MCF 10A (cell line): Measurements from ENCODE around the gene THOC7. TPM values are rescaled to one million over a fixed set of nuclear protein-coding genes. Genes with fewer than 3 reads are reported as not detected.

Experiments
- Bru-seq: library from RNA; stranded (reverse); fragments of 400-500 nt; gene quantifications from one replicate; lab custom pipeline; 2021; lab: Mats Ljungman, UMichigan
- BruChase-seq, 2 experiments: library from RNA; stranded (reverse); fragments of 400-500 nt; gene quantifications; one replicate each; lab custom pipeline; 2021; lab: Mats Ljungman, UMichigan
- BruUV-seq: library from RNA; stranded (reverse); fragments of 400-500 nt; replicated peaks from 2 replicates; lab custom pipeline; 2021; lab: Mats Ljungman, UMichigan
- CTCF ChIA-PET: fragments of 300-600 bp; sonication (Branson Sonifier 250); formaldehyde crosslinking; extraction: SDS; loops from one replicate; lab custom pipeline; 2021; ENCODE audit warnings: antibody characterized with exemption, inconsistent platforms; lab: Yijun Ruan, JAX
- POLR2A ChIA-PET: fragments of 300-600, 350-650 bp; sonication (Branson Sonifier 250); formaldehyde crosslinking; extraction: SDS; loops from one replicate; lab custom pipeline; 2020; ENCODE audit warnings: antibody characterized with exemption, inconsistent platforms; lab: Yijun Ruan, JAX
- DNase-seq: peaks from one replicate; pipeline ENCODE4 v3.0.0-alpha.2; 2018; ENCODE audit not compliant: unreplicated experiment
- H3K27ac Mint-ChIP-seq: one replicate; pipeline ENCODE4 v1.8.0; 2022; ENCODE audit warnings: mild to moderate bottlenecking, low read depth, mixed read lengths; ENCODE audit not compliant: unreplicated experiment
- H3K27me3 Mint-ChIP-seq: one replicate; pipeline ENCODE4 v1.8.0; 2022; ENCODE audit warnings: mixed read lengths; ENCODE audit not compliant: insufficient read depth, unreplicated experiment
- H3K36me3 Mint-ChIP-seq: one replicate; pipeline ENCODE4 v1.8.0; 2022; ENCODE audit warnings: mild to moderate bottlenecking, moderate library complexity, mixed read lengths; ENCODE audit not compliant: insufficient read depth, unreplicated experiment
- H3K4me1 Mint-ChIP-seq: one replicate; pipeline ENCODE4 v1.8.0; 2022; ENCODE audit warnings: mixed read lengths; ENCODE audit not compliant: insufficient read depth, unreplicated experiment
- H3K4me3 Mint-ChIP-seq: one replicate; pipeline ENCODE4 v1.8.0; 2022; ENCODE audit warnings: mild to moderate bottlenecking, moderate library complexity, mixed read lengths; ENCODE audit not compliant: unreplicated experiment
- H3K9me3 Mint-ChIP-seq: one replicate; pipeline ENCODE4 v1.8.0; 2022; ENCODE audit warnings: mixed read lengths; ENCODE audit not compliant: unreplicated experiment
- CTCF ChIP-seq: fragments of 200-600 bp; IDR thresholded peaks from one replicate; pipeline ENCODE4 v1.8.0; 2022; ENCODE audit warnings: antibody characterized with exemption, mild to moderate bottlenecking; ENCODE audit not compliant: unreplicated experiment
- intact Hi-C: fragments of 100-400 bp; cut with micrococcal nuclease; formaldehyde crosslinking; loops from 2 replicates; pipeline ENCODE4 v1.14.1; 2022
- long read RNA-seq: library from polyadenylated mRNA; stranded (forward); transcript quantifications from one replicate; pipeline ENCODE4 v2.0.0, GENCODE V29; 2022
- total RNA-seq: library from RNA; stranded (reverse); gene quantifications from 2 replicates; pipeline ENCODE4 v1.2.3, GENCODE V29; 2022

The THOC7 gene
- total RNA-seq (117 and 123 TPM in 2 replicates), Bru-seq, nascent RNA (percentile 82 among the genes with signal in this experiment), BruChase-seq, experiment 1, labeled RNA remaining after a 6-hour chase (percentile 75 among the genes with signal in this experiment), BruChase-seq, experiment 2, labeled RNA remaining after a 2-hour chase (percentile 78 among the genes with signal in this experiment)
- long read RNA-seq, transcript THOC7-204 (7 exons, 836 nt) = minor isoform, 9 of 108 reads
- long read RNA-seq, transcript THOC7-201 (8 exons, 990 nt) = major isoform, 87 of 108 reads
- long read RNA-seq, partial matches to known transcripts = 2 of 108 reads
- long read RNA-seq, other reads (novel, unspliced or antisense) = 10 of 108 reads

GRCh38 chr3:63863150-63864007, at the start of gene THOC7, which contains the start of gene ATXN7:
Gene THOC7, minus strand, starts transcription at chr3:63863805. Its CDS starts 15 bp downstream, at chr3:63863790.
Gene ATXN7, plus strand, starts transcription at chr3:63863867. Its CDS starts 48,732 bp downstream, at chr3:63912599.
- ChIA-PET CTCF (interaction anchor here (0.6 kb wide), 1 partner anchor 13 kb away, joined by 3 read pairs; no protein-coding TSS in a partner anchor), POLR2A (interaction anchor here (1.1 to 2.6 kb wide), 8 partner anchors 12 to 140 kb away, joined by 3 to 13 read pairs (median 6); partner anchors contain the start of gene SCAANT1)
- Mint-ChIP-seq H3K9me3 (no peaks in the 10 kb centered on the region), H3K27ac (peak within 1 kb of the TSS; percentile 84), H3K4me1 (peaks cover 46% of the 10 kb centered on the region), H3K4me3 (peak within 1 kb of the TSS; percentile 84), H3K36me3 (peaks cover 17% of the 10 kb centered on the region), H3K27me3 (no peaks in the 10 kb centered on the region)
- no peak for TF ChIP-seq CTCF
- peak; percentile 68 for DNase-seq
- BruUV-seq = no TSS peak
- intact Hi-C loops = loop anchor here (1.0 kb wide), 1 partner anchor 49 kb away; the partner anchor contains the start of gene SCAANT1

- DNase-seq = peak; percentile 46
Observed at GRCh38 chr3:63912768-63913588, 49.4 kb upstream of the THOC7 start.

More at GRCh38 chr3:63912768-63913588, 49.4 kb upstream of the THOC7 start:
- ChIA-PET POLR2A (interaction anchor here (0.6 to 2.2 kb wide), 13 partner anchors 13 to 81 kb away, joined by 3 to 19 read pairs (median 6); partner anchors contain the start of genes ATXN7 and THOC7), CTCF (interaction anchor here (0.7 to 1.0 kb wide), 2 partner anchors 28 to 81 kb away, joined by 3 to 5 read pairs; no protein-coding TSS in a partner anchor)
- BruUV-seq = no TSS peak
- TF ChIP-seq CTCF = no peak
- Mint-ChIP-seq H3K4me3 (peak overlapping the region; percentile 77), H3K36me3 (peaks cover 38% of the 10 kb centered on the region), H3K9me3 (no peaks in the 10 kb centered on the region), H3K4me1 (peaks cover 3% of the 10 kb centered on the region), H3K27ac (peak overlapping the region; percentile 91), H3K27me3 (no peaks in the 10 kb centered on the region)
- intact Hi-C loops = loop anchor here (1.0 to 5.0 kb wide), 4 partner anchors 49 to 566 kb away; no protein-coding TSS in a partner anchor
